DMS 273 (cell line): ENCODE measurements around the gene PSD2.

Experiments
- DNase-seq: peaks from one replicate; lab custom pipeline; 2025; ENCODE audit not compliant: unreplicated experiment; lab: John Stamatoyannopoulos, UW

The PSD2 gene

DNA sequence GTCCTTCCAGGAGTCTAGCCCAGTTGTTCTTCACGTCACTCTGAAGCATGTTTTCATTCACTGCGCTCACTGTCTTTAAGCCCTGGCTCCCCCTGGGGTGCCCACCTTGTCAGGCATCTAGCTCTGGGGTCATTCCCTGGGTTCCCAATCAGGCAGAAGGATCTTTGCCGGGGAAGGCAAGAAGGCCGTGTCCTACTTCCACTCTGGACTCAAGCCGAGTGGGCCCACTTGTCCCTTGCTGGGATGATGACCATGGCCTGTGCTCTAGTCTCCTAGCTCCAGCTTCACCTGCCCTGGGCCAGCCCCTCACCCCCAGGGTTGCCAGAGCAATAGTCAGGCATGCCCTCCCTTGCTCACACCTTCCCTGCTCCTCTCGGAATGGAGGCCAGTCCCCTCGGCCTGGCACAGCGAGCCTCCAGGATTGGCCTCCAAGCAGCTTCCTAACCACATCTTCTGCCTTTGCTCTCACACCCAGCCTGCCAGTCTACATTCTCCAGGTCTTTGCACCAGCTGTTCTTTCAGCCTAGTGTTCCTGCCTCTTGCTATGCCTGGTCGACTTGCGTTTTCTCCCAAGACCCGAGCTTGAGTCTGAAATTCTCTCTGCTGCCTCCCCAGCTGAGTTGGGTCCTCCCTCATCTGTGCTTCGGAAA lies 32.2 kb upstream of the PSD2 start:
- peak; percentile 59 for DNase-seq

GRCh38 chr5:139763930-139764791 lies 31.4 kb upstream of the PSD2 start:
- peak; percentile 81 for DNase-seq

DNA sequence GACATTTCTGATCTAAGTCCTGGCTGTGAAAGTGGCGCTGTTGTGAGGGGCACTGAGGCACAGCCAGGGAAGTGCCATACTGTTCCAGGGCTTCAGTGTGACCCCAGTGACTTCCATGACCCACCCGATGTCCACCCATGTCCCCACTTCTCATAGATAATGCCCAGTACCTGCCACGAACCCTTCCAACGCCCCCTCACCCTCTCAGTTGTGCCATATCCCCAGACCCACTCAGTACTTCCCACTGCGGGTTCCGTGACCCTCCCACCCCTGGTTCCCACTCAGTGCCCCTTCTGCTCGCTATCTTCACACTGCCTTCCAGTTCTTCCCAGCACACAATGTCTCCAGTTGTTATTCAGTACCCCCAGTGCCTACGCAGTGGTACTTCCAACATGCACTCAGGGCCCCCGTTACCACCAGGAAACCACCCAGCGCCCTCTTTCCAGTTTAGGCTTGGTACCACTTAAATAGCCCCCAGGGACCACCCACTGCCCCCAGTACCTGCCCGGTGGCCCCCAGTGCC lies 30.7 kb upstream of the PSD2 start:
- DNase-seq: no peak

GRCh38 chr5:139765409-139766217 lies 30.0 kb upstream of the PSD2 start:
- peak; percentile 95 for DNase-seq

DNA sequence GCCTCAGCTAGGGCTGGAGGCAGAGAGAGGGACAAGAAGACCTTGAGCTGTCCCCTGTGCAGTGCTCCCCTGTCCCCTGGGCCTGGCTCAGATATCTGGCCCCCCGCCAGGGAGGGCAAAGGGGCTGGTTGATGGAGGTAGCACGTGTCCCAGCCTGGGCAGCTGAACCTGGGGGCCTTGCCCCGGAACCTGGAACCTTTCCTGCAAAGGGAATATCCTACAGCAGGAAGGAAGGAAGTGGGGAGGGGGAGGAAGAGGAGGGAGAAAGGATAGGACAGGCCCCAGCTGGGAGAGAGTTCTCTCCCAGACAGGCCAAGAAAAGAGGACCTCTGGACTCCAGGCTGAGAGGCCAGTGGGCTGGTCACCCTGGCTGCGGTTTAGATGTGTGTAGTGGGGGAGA lies 27.6 kb upstream of the PSD2 start:
- DNase-seq: no peak

DNA sequence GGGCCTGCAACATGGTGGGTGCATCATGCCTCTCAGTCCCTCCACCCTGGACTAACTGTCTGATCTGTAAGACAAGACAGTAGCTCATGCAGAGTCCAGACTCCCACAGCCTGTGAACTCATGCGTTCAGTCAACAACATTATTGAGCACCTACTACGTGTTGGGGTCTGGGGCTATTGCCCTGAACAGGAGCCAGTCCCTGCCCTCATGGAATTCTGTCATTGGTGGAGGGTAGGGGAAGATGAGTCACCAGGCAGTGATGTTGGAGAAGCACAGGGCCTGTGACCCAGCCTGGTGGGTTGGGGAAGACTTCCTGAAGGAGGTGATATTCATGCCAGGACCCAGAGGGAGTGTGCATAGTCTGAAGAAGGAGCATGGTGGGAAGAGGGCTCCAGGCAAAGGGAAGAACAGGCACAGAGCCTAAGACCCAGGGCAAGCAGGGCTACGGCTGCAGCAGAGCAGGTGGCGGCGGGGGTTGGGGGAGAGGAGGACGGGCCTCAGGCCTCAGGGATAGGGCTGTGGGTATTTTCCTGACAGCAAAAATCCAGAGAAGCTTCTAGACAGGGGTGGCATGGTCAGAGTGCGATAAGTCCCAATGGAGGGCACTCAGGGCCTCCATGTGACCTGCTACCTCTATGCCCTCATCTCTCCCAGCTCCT lies 26.7 kb upstream of the PSD2 start:
- no peak for DNase-seq

DNA sequence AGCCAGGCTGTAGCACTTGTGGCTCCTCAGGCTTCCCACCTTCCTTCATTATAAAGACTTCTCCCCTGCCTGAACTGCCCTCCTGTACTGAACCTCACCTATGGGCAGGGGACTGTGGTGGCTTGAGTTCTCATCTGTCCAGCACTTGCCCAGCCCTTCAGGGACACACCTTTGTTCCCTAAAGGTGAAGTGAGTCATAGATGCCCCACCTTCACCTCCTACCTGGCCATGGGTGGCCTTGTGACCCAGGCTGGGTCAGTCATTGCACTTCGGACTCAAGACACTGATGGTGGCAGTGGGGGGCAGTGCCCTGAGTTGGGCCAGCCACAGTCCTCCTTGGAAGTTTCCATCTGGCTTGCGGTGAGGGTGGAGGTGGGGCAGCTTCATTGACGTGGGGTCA lies 26.1 kb upstream of the PSD2 start:
- DNase-seq: no peak

GRCh38 chr5:139770722-139771121 lies 24.9 kb upstream of the PSD2 start:
- no peak for DNase-seq

DNA sequence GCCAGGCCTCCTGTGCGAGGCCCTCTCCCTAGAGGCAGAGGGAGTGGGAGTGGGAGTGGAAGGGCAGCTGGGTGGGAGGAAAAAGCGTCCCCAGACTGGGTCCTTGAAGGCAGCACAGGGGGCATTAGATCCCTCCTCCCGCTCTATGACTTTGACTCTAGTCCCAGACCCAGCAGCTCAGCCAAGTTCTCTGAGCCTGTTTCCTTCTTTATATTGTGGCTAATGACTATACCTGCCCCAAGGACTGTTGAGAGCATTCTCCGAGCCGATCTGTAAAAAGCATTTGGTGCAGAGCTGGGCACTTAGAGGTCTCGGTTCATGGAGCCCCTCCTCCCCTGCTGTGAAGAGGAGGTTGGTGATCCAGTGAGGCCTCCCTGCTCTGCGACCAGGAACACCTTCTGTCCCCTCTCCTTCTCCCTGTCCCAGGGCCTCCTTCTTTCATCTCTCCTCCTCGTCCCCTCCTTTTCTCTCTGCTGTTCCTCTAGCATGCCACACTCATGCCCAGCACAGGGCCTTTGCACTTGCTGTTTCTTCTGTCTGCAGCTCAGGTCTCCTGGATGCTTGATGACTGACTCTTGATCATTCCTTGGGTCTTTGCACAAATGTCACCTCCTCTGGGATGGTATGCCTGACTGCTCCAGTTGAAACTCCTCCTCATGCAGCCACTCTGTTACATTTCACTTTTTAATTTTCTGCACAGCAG lies 23.4 kb upstream of the PSD2 start:
- DNase-seq: no peak

- no peak for DNase-seq
These were observed 22.5 kb upstream of the PSD2 start for GRCh38 chr5:139772927-139773690.

GRCh38 chr5:139774980-139775661 lies 20.5 kb upstream of the PSD2 start:
- DNase-seq: peak; percentile 92

GRCh38 chr5:139775872-139776271 lies 19.7 kb upstream of the PSD2 start:
- DNase-seq: no peak

GRCh38 chr5:139776861-139777260 lies 18.7 kb upstream of the PSD2 start:
- peak; percentile 95 for DNase-seq

DNA sequence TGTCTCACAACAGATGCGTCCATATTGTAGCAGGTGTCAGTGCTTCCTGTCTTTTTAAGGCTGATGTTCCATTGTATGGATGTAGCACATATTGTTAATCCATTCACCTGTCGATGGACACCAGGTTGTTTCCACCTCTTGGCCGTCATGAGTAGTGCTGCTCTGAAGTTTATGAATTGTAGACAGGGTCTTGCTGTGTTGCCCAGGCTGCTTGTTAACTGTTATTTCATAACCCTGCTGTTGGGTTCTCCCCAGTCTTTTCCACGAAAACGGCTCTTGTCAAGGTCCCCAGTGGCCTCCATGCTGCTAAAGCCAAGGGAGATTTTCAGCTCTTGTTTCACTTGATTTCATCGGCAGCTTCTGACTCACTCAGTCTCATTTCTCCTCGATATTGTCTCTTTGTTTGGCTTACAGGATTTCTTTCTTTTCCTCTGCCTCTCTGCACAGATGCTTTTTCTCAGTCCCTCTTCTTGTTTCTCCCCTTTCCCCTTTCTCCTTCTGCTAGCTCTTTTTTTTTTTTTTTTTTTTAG lies 12.1 kb upstream of the PSD2 start:
- DNase-seq: no peak

DNA sequence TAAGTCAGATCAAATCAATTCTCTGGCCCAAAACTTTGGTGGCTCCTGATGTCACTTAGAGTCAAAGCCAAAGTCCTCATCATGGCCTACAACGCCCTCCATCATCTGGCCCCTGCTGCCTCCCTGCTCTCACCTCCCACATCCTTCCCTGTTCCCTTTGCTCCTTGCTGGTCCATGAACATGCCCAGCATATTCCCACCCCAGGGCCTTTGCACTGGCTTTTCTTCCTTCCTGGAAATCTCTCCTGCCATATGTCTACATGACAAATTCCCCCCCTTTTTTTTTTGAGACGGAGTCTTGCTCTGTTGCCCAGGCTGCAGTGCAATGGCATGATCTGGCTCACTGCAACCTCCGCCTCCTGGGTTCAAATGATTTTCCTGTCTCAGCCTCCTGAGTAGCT lies 11.1 kb upstream of the PSD2 start:
- DNase-seq: no peak

- DNase-seq: no peak
These were observed 8.4 kb upstream of the PSD2 start for GRCh38 chr5:139787257-139787567.

- peak; percentile 94 for DNase-seq
These were observed 7.9 kb upstream of the PSD2 start for GRCh38 chr5:139787568-139788293.

DNA sequence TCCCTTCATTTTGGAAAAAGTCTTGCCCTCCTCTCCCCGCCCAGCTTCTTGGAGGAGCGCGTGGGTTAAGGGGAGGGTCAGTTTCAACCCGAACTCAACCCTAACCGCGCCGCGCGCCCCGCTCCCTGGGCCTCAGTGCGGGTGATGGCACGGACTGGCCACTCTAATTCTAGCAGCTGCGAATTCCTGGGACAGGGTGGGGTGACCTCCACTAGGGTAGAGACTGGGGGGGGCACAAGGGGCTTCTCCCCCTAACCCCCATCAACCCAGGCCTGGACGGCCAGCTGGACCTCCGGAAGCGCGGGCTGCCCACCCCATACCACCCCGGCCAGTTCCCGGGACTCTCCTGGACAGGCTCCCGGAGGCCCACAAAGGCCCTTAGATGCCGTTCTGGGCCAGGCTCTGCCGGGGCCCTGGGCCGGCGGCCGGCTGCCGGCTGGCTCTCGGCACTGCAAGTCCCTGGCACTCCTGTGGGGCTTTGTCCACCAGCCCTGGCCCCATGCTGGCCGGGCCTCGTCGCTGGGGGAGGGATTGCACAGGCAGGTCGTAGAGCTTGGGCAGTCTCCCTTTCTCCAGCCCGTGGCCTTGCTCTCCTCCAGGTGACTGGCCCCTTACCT lies 7.2 kb upstream of the PSD2 start:
- DNase-seq: no peak
